Breast epithelium (tissue), 3 donors: ENCODE data around the gene FKBP2.

Experiments used
- POLR2A ChIP-seq: fragments of 450-650 bp; IDR thresholded peaks from one replicate; pipeline ENCODE4 v1.6.1; 2016; ENCODE audit warnings: antibody characterized with exemption, mild to moderate bottlenecking, moderate library complexity
- POLR2AphosphoS5 ChIP-seq, 3 donors: sonication (generic); formaldehyde crosslinking; IDR thresholded peaks; one replicate each; pipeline ENCODE4 v1.6.1; 2017; ENCODE audit warnings: antibody characterized with exemption in 3 of 3
- TF ChIP-seq, protein P1 (sequence below), 3 donors: fragments of 450-650 bp; IDR thresholded peaks; one replicate each; pipeline ENCODE4 v1.5.1; 2016 to 2017; ENCODE audit warnings: antibody characterized with exemption in 3 of 3, mild to moderate bottlenecking in 3 of 3, moderate library complexity in 3 of 3

DNA sequence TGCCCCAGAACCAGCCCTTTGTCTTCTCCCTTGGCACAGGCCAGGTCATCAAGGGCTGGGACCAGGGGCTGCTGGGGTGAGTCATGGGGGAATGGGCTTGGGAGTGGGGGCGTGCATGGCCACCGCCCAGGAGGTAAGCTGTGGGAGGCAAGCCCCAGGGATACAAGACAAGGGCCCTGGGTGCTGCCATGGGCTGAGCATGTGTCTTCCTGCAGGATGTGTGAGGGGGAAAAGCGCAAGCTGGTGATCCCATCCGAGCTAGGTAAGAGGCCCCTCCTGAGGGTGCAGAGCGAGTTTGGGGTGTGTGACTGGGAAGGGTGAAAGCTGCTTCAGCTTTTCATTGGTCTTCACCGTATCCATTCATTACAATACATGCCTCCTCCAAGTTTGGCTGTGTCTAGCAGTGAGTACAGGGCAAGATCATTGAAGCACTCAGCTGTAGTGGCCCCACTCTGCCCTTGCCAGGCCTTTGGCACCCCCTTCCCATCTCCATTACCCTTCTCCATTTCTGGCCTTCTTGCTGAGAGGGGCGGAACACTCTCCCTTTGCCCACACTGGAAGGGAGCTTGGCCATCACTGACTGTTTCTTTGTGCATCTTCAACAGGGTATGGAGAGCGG, 2.5 kb downstream of the FKBP2 start:
- TF ChIP-seq, protein P1, sequence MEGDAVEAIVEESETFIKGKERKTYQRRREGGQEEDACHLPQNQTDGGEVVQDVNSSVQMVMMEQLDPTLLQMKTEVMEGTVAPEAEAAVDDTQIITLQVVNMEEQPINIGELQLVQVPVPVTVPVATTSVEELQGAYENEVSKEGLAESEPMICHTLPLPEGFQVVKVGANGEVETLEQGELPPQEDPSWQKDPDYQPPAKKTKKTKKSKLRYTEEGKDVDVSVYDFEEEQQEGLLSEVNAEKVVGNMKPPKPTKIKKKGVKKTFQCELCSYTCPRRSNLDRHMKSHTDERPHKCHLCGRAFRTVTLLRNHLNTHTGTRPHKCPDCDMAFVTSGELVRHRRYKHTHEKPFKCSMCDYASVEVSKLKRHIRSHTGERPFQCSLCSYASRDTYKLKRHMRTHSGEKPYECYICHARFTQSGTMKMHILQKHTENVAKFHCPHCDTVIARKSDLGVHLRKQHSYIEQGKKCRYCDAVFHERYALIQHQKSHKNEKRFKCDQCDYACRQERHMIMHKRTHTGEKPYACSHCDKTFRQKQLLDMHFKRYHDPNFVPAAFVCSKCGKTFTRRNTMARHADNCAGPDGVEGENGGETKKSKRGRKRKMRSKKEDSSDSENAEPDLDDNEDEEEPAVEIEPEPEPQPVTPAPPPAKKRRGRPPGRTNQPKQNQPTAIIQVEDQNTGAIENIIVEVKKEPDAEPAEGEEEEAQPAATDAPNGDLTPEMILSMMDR (IDR thresholded peaks at IDR 0.05), result no peak
- TF ChIP-seq POLR2A (no peak), POLR2AphosphoS5 (IDR thresholded peaks at IDR 0.05) (no peak)
